Measurements from ENCODE around the gene CRYBG1.
"Not testable (repeated sequence)": the region's sequence is repeated elsewhere in the genome, so short reads cannot be mapped to it uniquely, and the experiment has no call there.

The CRYBG1 gene

DNA sequence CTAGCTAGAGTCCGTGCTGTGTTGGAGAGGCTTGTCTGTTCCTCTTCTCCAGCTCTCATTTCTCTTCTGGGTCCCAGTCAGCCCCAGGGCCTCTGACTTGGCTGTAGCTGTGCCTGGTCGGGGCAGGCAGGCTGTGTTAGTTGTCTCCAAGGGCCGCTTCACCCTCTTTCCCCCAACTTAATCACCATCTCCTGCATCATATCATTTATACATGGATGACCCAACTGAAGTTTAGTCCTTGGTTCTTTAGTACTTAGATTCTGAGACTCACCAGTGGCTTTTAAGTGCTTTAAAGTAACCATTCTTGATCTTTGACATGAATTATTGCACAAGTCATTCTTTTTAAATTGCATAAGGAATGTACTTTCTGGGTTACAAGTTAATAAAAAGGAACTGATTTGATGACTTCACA lies 141.4 kb downstream of the CRYBG1 start:
- no peak for DNase-seq (ENCODE audit: low read depth)

DNA sequence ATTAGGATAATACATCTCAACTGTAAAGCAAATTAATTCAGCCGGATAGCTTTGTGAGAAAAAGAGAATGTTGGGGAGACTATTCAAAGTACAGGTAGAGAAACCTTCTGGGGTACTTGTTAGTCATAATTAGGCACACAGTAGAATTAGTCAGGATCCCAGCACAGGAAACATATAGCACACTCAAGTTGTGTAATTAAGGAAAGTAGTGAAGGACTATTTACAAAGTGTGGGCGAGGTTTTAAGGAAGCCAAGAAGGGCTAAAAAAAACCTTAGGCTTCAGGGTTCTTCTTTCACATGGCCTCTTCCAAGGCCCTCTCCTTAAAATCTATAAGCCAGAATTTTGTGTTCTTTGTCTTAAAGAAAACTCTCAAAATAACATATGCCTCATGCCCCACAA lies 142.0 kb downstream of the CRYBG1 start:
- DNase-seq (ENCODE audit: low read depth) = no peak

DNA sequence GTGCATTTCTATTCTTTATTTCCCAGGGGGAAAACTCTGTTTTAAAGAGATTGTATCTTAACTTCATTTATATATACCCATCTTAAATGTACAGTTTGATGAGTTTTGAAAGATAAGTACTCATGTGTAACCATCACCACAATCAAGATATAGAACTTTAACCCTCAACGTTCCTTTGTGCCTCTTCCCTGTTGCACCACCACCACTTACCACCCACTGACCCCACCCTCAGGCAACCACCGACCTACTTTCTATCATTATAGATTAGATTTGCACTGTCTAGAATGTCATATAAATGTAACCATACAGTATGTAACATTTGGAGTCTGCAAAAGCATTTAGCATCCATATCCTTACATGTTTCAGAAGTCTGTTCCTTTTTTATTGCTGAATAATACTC lies 147.8 kb downstream of the CRYBG1 start:
- no peak for DNase-seq (ENCODE audit: low read depth)

DNA sequence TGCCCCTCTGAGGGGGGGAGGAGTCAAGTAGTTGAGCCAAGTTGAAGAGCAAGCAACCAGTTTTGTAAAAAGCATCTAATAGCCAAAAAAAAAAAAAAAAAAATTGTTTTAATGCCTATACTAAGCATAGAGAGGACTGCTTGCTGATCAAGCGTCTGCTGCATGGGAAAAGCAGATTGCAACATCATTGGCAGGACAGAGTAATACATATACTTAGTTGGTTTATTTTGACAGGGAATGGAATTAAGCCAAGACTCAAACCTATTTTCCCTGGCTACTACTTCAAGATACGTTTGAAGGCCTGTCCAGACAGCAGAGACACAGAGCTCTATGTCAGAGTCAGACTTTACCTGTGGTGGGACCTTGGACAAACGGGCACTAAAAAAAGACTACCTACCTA lies 148.3 kb downstream of the CRYBG1 start:
- no peak for DNase-seq (ENCODE audit: low read depth)

DNA sequence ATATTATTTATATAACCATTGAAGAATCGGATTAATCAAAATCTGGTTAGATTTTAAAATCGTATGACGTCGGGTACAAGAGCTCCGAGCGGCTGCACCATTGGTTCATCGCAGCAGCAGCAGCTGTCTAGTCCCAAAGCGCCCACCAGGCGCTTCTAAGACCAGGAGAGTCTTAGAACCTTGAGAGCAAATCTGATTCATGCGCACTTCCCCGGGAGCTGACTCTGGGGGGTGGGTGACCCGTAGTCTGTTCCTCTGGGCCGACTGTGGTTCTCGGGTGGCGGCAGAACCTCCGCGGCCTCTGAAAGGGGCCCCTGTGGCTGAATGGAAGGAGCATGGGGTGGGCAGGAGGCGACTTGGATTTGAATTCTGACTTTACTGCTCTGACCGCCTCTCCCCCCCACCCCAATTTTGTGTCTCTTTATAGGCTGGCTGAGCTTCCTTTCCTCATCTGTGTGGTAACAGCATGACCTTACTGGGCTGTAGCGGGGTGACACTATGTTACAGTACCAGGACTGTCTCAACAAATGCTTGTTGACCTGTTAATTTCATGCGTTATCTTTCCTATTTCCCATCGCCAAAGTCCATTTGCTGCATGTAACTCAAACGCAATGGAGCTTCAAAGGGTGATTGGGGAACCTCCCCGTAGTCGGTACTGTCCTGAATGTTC lies 149.0 kb downstream of the CRYBG1 start:
- no peak for DNase-seq (ENCODE audit: low read depth)

DNA sequence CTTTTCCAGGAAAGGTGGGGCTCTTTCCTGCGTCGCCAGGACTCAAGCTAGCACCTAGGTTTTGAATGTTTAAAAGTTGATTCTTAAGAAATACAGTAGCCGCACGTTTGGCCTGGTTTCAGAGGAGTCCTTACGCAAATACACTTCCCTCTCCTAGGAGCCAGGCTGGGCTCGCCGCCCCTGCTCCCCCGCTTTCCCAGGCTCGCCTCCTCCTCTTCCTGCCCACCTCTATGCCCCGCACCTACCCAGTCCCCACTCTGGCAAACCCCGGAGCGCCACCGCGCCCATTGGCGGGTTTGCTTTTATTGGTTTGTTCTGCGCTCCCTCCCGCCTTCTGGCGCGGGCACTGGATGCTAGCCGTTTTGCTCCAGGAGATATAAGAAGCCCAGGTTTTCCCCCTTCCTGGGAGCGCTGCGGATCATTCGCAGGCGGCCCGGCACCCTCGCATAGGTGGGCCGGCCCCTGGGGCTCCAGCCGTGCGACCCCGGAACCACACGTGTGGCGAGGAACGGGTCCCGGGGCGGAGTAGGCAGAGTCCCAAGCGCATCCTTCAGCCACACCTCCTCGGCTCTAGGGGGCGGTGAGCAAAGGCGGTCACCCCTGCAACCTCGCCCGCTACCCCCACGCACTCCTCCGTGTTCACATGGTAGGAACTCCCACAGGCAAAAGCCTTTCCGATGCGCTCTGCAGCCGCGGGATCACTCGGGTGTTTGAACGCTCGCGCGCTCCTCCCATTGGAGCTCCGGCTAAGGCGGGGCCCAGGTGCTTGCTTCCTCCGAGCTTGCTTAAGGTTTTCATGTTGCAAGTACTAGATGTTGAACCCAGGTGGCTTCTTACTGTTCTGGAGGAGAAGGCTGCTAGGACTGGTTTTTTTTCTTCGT lies 149.8 kb downstream of the CRYBG1 start:
- DNase-seq (ENCODE audit: low read depth) = peak; percentile 52

DNA sequence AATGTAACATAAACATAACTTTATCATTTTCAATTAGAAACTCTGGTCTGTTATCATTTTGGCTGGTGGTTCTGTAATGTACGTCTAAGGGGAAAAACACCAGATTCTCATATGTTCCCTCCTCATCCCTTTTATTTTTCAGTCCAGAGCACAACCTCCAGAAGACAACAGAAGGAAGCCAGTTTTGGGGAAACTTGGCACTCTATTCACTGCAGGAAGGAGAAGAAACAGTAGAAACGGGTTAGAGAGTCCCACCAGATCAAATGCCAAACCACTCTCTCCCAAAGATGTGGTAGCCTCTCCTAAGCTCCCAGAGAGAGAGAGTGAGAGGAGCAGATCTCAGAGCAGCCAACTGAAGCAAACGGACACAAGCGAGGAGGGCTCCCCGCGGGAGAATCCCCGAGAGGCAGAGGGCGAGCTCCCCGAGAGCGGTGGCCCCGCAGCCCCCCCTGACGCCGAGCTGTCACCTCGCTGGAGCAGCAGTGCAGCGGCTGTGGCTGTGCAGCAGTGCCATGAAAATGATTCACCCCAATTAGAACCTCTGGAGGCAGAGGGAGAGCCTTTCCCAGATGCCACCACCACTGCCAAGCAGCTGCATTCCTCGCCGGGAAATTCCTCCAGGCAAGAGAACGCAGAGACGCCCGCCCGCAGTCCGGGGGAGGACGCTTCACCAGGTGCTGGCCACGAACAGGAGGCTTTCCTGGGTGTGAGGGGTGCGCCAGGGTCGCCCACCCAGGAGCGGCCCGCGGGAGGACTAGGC lies 151.0 kb downstream of the CRYBG1 start:
- no peak for DNase-seq (ENCODE audit: low read depth)

DNA sequence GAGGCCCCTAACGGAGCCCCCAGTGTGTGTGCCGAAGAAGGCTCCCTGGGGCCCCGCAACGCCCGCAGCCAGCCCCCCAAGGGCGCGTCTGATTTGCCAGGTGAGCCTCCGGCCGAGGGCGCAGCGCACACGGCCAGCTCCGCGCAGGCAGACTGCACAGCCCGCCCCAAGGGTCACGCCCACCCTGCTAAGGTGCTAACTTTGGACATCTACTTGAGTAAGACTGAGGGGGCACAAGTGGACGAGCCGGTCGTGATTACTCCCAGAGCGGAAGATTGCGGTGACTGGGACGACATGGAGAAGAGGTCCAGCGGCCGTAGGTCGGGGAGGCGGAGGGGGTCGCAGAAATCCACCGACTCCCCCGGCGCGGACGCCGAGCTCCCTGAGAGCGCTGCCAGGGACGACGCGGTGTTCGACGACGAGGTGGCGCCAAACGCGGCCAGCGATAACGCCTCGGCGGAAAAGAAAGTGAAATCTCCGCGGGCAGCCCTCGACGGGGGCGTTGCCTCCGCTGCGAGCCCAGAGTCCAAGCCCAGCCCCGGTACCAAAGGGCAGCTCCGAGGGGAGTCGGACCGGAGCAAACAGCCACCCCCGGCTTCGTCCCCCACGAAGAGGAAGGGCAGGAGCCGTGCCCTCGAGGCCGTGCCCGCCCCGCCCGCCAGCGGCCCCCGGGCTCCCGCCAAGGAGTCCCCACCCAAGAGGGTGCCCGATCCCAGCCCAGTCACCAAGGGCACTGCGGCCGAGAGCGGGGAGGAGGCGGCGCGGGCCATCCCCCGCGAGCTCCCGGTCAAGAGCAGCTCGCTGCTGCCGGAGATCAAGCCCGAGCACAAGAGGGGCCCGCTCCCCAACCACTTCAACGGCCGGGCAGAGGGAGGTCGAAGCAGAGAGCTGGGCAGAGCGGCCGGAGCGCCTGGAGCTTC lies 151.8 kb downstream of the CRYBG1 start:
- DNase-seq (ENCODE audit: low read depth) = peak; percentile 55

DNA sequence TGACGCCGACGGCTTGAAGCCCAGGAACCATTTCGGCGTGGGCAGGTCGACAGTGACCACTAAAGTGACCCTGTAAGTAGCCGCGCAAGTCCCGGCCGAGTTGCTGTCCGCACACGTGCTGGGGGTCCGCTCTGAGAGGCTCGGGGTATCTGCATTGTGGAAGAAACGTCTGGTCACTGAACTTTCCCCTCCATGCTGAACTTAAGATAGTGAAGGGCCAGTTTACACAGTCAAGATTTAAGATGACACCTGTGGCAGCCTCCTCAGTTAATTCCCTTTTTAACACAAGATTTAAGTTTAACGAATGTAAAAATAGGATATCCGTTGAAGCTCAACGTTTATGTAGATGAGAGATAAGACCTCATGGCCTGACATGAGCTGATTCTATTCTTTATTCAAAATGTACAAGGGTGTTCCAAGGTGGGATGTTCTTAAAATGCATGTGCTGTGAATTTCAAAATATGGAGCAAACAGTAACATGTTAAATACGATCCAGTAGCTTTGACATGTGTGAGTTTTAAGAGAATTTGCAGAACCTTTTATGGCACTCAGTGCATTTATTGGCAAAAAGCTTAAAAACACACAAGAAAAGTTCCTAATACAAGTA lies 152.6 kb downstream of the CRYBG1 start:
- DNase-seq (ENCODE audit: low read depth) = no peak

DNA sequence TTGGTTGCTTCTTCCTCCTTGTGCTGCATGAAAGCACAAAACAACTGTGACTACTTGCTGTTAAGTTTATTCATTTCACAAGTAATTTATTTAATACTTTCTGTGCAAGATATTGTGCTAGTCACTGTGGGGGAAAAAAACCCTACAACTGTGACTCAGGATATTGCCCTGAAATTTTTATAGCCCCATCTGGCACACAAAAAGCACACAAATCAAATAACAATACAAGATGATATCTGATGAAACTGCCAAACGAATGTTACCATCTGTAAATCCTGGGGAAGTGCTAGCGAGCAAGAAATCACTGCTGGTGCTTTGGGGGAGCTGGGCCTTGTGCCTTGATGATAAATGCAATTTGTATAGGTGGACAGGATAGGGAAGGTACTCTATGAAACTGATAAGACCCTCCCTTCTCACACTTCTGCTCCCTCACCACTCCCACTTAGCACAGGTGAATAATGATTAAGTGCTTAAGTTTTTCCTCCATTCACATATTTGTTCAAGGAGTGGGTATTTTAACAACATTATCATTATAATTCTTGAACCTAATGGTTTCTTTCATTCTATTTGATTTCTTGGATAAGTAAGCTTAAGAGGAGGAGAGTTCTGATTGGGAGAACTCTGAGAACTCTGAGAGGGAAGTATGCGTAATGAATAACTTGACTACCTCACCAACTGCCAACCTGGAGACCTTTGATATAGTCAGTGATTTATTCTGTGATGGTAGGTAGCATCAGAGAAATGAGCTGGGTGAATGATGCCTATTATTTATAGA lies 153.5 kb downstream of the CRYBG1 start:
- DNase-seq (ENCODE audit: low read depth) = no peak

DNA sequence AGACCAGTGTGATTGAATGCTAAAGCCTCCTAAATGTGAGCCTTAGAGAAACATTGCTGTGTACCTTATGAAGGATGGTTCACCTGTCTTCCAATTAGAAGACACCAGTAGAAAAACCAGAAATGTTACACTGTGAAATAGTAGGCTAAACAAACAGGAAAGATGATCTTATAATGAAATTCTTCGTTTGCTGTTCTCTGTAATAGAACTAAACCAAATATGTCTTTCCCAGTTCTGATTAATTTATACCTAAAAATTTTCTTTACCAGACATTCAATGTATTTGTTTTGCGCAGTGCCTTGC lies 154.0 kb downstream of the CRYBG1 start:
- DNase-seq (ENCODE audit: low read depth) = no peak

DNA sequence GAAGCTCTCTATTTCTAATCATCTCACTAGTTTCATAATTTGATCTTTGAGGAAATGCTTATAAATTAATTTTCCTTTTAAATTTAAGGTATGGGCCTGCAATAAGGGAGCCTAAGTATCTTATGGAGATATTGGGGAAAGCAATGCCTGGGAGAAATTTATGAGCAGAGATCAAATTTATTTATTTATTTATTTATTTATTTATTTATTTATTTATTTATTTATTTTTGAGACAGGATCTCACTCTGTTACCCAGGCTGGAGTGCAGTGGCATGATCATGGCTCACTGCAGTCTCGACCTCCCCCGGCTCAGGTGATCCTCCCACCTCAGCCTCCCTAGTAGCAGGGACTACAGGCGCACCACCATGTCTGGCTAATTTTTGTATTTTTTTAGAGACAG lies 155.1 kb downstream of the CRYBG1 start:
- not testable (repeated sequence) for DNase-seq (ENCODE audit: low read depth)

DNA sequence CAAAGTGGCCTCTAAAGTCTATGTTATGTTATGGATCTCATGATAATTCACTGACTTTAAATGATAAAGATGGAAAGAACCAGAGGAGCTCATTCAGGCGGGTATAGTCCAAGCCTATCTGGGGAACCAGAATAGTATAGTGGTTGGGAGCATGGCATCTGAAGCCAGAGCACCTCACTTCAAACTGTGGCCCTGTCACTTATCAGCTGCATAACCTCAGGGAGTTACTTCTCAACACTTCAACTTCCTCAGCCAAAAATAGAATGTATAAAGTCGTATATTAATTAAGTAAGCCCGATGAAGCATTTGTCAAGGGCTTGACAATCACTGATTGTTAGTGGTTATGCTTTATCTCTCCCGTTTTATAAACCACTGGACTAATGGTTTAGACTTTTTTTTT lies 156.1 kb downstream of the CRYBG1 start:
- DNase-seq (ENCODE audit: low read depth) = no peak

DNA sequence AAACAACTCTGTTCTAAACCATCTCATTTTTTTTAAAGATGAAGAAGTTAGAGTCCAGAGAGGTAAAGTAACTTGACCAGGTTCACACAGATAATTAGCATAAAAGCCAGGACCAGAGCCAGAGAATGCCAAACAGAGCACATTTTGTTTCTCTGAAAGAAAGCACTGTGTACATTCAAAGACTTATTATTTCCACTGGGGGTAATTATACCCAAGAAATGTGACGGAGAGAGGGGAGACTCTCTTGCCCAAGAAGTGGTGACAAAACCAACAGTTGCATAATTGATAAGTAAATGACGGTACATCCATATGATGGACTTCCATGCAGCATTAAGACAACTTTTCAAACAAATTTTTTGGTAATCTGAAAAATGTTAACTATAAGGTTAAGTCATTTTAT lies 157.2 kb downstream of the CRYBG1 start:
- no peak for DNase-seq (ENCODE audit: low read depth)

DNA sequence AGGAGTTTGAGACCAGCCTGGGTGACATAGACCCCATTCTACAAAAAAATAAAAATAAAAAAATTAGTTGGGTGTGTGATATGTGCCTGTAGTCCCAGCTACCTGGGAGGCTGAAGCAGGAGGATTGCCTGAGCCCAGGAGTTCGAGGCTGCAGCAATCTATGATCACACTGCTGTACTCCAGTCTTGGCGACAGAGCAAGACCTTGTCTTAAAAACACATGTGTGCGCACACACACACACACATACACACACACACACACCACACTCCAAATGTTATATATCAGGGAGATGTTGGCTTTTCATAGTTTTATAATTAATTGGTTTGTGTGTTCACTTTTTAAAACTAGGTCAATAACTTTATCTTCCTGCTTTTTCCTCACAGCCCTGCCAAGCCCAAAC lies 158.2 kb downstream of the CRYBG1 start:
- no peak for DNase-seq (ENCODE audit: low read depth)

DNA sequence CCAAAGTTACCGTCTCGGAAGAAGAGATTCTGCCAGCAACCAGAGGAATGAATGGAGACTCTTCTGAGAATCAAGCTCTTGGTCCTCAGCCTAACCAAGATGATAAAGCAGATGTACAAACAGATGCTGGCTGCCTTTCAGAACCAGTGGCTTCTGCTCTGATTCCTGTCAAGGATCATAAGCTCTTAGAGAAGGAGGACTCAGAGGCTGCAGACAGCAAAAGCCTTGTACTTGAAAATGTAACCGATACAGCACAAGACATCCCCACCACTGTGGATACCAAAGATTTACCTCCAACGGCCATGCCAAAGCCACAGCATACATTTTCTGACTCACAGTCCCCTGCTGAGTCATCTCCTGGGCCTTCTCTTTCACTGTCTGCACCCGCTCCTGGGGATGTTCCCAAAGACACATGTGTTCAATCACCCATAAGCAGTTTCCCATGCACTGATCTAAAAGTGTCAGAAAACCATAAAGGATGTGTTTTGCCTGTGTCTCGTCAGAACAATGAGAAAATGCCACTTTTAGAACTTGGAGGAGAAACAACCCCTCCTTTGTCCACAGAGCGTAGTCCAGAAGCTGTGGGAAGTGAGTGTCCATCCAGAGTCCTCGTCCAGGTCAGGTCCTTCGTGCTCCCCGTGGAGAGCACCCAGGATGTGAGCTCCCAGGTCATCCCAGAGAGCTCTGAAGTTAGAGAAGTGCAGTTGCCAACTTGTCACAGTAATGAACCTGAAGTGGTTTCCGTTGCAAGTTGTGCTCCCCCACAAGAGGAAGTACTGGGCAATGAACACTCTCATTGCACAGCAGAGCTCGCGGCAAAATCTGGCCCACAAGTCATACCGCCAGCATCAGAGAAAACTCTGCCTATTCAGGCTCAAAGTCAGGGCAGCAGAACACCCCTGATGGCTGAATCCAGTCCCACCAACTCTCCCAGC lies 159.2 kb downstream of the CRYBG1 start:
- DNase-seq (ENCODE audit: low read depth) = peak; percentile 60

DNA sequence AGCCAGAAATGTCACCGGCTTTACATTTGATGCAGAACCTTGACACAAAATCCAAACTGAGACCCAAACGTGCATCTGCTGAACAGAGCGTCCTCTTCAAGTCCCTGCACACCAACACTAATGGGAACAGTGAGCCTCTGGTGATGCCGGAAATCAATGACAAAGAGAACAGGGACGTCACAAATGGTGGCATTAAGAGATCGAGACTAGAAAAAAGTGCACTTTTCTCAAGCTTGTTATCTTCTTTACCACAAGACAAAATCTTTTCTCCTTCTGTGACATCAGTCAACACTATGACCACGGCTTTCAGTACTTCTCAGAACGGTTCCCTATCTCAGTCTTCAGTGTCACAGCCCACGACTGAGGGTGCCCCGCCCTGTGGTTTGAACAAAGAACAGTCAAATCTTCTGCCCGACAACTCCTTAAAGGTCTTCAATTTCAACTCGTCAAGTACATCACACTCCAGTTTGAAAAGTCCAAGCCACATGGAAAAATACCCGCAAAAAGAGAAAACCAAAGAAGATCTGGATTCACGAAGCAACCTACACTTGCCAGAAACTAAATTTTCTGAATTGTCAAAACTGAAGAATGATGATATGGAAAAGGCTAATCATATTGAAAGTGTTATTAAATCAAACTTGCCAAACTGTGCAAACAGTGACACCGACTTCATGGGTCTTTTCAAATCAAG lies 160.3 kb downstream of the CRYBG1 start:
- peak; percentile 70 for DNase-seq (ENCODE audit: low read depth)

DNA sequence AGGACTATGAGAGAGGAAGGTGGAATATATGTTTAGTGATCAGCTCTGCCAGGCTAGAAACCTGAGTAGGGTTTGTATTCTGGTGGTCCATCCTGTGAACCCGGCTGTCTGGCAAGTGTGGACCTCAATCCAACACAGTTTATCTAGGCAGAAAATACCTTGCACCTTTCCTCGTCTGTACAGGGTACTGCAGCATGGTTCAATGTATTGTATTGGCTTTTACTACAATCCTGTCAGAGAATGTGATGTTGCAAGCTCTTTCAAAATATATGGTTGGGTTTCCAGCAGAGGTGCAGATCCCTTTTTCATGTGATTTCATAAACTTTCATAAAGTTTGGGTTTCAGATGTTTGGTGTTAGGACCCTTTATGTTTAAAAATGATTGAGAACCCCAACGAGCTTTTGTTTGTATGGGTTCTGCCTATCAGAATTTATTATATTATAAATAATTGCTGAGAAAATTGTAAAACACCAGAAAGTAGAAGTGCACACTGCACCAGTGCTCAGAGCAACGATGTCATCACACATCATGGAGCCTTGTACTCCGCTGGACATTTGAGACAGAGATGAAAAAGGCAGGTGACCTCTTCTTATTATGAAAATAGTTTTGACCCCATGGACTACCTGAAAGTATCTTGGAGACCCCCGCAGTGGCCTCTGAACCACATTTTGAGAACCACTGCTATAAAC lies 162.2 kb downstream of the CRYBG1 start:
- no peak for DNase-seq (ENCODE audit: low read depth)

Measured in stimulated activated CD8-positive, alpha-beta memory T cell treated with anti-CD3 and anti-CD28 coated beads, Interleukin-4, amount 100 ng/mL, for 24 hours (primary cell).